Adrenal gland (tissue), 12 donors: ENCODE measurements around the gene CRK. TPM values are rescaled to one million over a fixed set of nuclear protein-coding genes. Genes with fewer than 3 reads are reported as not detected.
A peak's percentile ranks its signal among the peaks of the same experiment; 100 is the strongest.

Experiments
- DNase-seq, 7 donors: peaks; one replicate each; pipeline ENCODE4 v3.0.0-alpha.2; 2019 to 2020
- H3K27ac ChIP-seq, 5 donors: fragments of 200-600 bp; sonication (generic) in 4 of 5; 1 replicate in 3 of 5; 2 replicates in 2 of 5; pipeline versions ENCODE4 v1.5.1 to v1.8.0; 2016 to 2020; ENCODE audit warnings: mild to moderate bottlenecking in 1 of 5
- H3K27me3 ChIP-seq: fragments of 200-600 bp; 2 replicates; pipeline ENCODE4 v1.8.0; 2021
- H3K36me3 ChIP-seq, 2 donors: fragments of 200-600 bp; replicated peaks in 1 of 2; 1 replicate in 1 of 2; 2 replicates in 1 of 2; pipeline versions ENCODE4 v1.5.1 to v1.8.0; 2018 to 2022
- H3K4me1 ChIP-seq, 2 donors: fragments of 200-600 bp; replicated peaks in 1 of 2; 1 replicate in 1 of 2; 2 replicates in 1 of 2; pipeline versions ENCODE4 v1.5.1 to v1.8.0; 2018 to 2021
- H3K4me3 ChIP-seq, 4 donors: fragments of 200-600 bp; sonication (generic) in 3 of 4; one replicate each; pipeline ENCODE4 v1.5.1; 2016 to 2018
- H3K9me3 ChIP-seq, 3 donors: fragments of 200-600 bp; sonication (generic) in 1 of 3; replicated peaks in 1 of 3; 1 replicate in 2 of 3; 2 replicates in 1 of 3; pipeline versions ENCODE4 v1.5.1 to v1.8.0; 2016 to 2021
- POLR2A ChIP-seq, 2 donors: fragments of 450-650 bp; IDR thresholded peaks; one replicate each; pipeline ENCODE4 v1.6.1; 2017; ENCODE audit warnings: antibody characterized with exemption in 2 of 2, mild to moderate bottlenecking in 2 of 2, moderate library complexity in 1 of 2
- WGBS, 4 donors: extraction: QIAGEN DNeasy Blood & Tissue Kit in 2 of 4; methylation state at CpG; one replicate each; pipeline versions ENCODE4 v1.1.5 to v1.1.7; 2013 to 2017; 5-methylcytosine and 5-hydroxymethylcytosine counted together
- intact Hi-C, 2 donors: fragments of 100-400 bp; cut with DNase I; formaldehyde crosslinking; loops; one replicate each; pipeline versions ENCODE4 v1.14.1 to v1.15.0; 2022 to 2023
- polyA plus RNA-seq, 3 donors: library from polyadenylated mRNA; stranded (reverse); fragments of 200-250 nt in 2 of 3; fragments of 350-450 nt in 1 of 3; fragmentation: Illumina TruSeq in 1 of 3; extraction: RNeasy Lipid Tissue Mini Kit (QIAGEN cat#74804) in 1 of 3; gene quantifications; one replicate each; pipeline ENCODE4 v1.2.3, GENCODE V29; 2013 to 2014
- total RNA-seq, 9 donors: library from RNA; depleted of rRNA in 4 of 9; stranded (reverse); fragments of >200 nt in 4 of 9; fragments of 120-200 nt in 1 of 9; fragmentation: NEBNext Ultra II Directional in 1 of 9; extraction: Animal tissue kit (Norgen Biotek cat#: 25700) in 1 of 9; gene quantifications; one replicate each; pipeline versions ENCODE4 v1.1.0 to v1.2.4, GENCODE V29; 2013 to 2023
- TF ChIP-seq, protein P1 (sequence below), 6 experiments: fragments of 450-650 bp in 4 of 6; fragments of 200-600 bp in 2 of 6; sonication (generic) in 1 of 6; IDR thresholded peaks; 1 replicate in 5 of 6; 2 replicates in 1 of 6; pipeline versions ENCODE4 v1.5.1 to v1.8.0; 2016 to 2021; ENCODE audit warnings: antibody characterized with exemption in 6 of 6, mild to moderate bottlenecking in 2 of 6, moderate library complexity in 1 of 6
- donor health status: healthy with polysubstance abuse.
- donor health status: Bipolar disorder and iron deficiency.
- donor health status: DM: yes; HTN: yes; CAD: no.
- donor health status: DM: no; HTN: no; CAD: no.
- donor health status: DM: no; HTN: no; CAD: no.
- donor health status: DM: yes; HTN: yes; CAD: no.

The CRK gene
- total and polyA plus RNA-seq, 12 donors = 20.3 to 80.6 (median 58.5) TPM

DNA sequence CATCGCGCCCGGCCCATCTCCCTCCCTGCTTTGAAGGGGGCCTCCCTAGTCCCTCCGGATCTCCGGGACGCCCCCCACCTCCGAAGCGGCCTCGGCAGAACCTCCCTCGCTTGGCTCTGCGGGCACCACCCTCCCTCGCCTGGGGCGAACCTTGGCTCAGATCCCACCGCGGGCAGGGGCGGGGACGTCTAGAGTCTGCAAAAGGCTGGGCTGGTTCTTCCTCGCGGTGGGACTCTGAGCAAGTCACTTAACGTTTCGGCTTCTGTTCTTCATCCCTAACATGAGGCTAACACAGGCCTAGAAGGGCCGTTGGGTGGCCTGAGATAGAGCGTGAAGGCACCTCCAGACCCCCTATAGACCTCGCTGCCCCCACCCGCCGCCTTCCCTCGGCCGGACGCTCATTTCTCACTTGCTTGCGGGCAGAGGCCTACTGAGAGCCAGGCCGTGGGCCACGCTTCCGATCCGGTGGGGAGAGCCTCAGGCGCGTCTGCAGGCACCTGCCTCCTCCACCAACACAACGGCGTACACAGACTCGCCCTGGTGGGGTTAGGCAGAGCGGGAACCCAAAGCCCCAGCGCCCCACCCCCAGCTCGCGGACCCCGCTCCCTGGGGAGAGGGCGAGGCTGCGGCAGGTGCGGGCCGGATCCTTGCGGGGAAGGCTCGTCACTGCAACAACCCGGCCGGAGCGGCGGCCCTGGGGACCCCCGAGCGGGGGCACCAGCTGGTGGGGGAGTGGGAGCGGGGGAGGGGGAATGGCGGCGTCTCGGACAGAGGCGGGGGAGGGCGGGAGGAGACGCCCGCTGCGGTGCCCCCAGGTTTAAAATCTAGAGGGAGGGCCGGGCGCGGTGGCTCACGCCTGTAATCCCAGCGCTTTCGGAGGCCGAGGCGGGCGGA lies 31.0 kb upstream of the CRK start:
- peaks cover 25 to 45% of the 10 kb centered on the region in 2 donors for H3K4me1 ChIP-seq
- no peaks in the 10 kb centered on the region for H3K9me3 ChIP-seq
- peak overlapping the region in 1 of 4 donors; percentile 81 for H3K4me3 ChIP-seq
- peak in 1 of 2 donors; percentile 8 for TF ChIP-seq POLR2A (IDR thresholded peaks at IDR 0.05)
- TF ChIP-seq, protein P1, sequence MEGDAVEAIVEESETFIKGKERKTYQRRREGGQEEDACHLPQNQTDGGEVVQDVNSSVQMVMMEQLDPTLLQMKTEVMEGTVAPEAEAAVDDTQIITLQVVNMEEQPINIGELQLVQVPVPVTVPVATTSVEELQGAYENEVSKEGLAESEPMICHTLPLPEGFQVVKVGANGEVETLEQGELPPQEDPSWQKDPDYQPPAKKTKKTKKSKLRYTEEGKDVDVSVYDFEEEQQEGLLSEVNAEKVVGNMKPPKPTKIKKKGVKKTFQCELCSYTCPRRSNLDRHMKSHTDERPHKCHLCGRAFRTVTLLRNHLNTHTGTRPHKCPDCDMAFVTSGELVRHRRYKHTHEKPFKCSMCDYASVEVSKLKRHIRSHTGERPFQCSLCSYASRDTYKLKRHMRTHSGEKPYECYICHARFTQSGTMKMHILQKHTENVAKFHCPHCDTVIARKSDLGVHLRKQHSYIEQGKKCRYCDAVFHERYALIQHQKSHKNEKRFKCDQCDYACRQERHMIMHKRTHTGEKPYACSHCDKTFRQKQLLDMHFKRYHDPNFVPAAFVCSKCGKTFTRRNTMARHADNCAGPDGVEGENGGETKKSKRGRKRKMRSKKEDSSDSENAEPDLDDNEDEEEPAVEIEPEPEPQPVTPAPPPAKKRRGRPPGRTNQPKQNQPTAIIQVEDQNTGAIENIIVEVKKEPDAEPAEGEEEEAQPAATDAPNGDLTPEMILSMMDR (IDR thresholded peaks at IDR 0.05) = no peak
- no peaks in the 10 kb centered on the region for H3K27me3 ChIP-seq
- intact Hi-C loops = no loop called here
- WGBS, 4 donors = 26 to 38% (median 28%) methylated on average over 29 to 74 of the region's 74 CpGs
- H3K27ac ChIP-seq = peak overlapping the region in 4 of 5 donors; percentile 82 to 97 (median 86)
- peak; percentile 56 to 78 (median 61) for DNase-seq
- peaks cover 0 to under 1% of the 10 kb centered on the region in 2 donors for H3K36me3 ChIP-seq

DNA sequence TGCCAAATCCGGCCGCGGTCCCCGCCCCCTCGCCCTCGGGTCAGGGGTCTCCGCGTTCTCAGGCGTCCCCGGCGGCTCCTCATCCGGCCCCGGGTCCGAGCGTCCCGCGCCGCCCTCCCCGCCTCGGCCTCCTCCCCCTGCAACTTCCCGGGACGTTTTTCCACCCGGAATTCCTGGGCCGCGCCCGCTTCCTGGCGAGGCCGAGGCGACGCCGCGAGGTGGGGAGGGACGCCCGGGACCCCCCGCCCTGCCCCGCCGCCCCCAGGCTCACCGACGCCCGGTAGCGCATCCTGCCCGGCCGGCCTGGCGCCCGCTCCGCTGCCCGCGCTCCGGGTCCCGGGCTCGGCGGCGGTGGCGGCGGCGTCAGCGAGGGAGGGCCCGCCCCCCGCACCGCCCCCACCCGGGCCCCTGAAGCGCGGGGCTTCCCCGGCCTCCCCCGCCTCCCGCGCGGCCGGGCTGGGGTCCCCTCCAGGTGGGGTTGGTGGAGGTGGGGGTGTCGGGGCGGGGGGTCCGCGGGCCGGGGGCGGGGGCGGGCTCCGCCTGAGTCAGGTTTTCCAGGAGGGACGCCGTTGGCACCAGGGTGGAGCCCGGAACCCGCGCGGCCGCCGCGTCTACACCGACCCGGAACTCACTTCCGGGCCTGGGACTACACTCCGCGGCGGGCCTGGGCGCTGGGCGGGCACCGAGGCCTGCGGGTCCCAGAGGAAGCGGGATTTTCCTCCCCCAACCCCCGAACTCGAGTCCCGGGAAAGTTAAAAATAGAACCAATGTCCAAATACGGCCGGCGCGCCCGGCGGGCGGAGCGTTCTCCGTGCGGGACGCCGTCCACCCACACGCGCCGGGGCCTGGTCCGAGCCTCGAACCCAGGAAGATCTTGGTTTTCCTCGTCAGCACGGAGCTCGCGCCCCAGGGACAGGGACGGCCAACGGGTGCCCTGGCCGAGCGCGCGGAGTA lies 29.7 kb upstream of the CRK start:
- intact Hi-C loops = no loop called here
- no peaks in the 10 kb centered on the region for H3K9me3 ChIP-seq
- peaks cover 0 to 11% of the 10 kb centered on the region in 2 donors for H3K36me3 ChIP-seq
- peak overlapping the region in 4 of 5 donors; percentile 69 to 97 (median 86) for H3K27ac ChIP-seq
- WGBS, 4 donors = 2 to 10% (median 3%) methylated on average over 23 to 125 of the region's 127 CpGs
- peak overlapping the region in 3 of 4 donors; percentile 18 to 81 (median 55) for H3K4me3 ChIP-seq
- TF ChIP-seq, protein P1 (IDR thresholded peaks at IDR 0.05) = no peak
- peak in 1 of 2 donors; percentile 36 for TF ChIP-seq POLR2A (IDR thresholded peaks at IDR 0.05)
- no peaks in the 10 kb centered on the region for H3K27me3 ChIP-seq
- DNase-seq = peak; percentile 54 to 75 (median 67)
- peaks cover 22 to 42% of the 10 kb centered on the region in 2 donors for H3K4me1 ChIP-seq

DNA sequence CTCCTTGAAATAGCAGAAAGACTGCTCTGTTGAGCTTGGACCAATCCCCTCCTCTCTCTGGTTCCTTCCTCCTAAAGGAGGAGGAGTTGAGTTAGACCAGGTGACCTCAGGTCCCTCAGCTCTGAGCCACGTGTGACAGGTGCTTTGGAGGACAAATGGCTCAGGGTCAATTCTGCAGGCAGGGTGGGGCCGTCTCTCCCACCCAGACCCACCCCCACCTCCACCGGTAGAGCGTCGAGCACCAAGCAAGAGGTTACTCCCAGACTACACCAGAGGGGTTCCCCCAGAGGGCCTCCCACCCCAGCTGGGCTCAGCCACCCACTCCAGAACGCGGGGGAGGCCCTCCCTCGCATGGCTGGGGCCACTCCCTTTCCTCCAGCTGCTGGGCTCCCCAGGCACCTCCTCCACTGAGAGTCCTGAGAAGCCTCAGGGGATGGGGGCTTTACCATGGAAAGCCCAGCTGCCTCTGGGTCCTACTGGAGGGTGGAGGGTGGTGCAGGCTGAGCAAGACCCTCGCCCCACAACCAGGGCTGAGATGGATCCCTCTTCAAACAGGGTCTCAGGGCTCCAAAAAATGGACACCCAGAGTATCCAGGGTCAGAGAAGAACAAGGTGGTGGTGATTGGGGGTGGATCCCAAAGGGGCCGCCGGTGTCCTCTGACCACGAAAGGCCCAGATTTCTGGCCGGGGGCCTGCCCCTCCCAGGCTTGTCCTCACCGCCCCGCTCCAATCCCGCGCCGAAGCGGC lies 28.8 kb upstream of the CRK start:
- TF ChIP-seq, protein P1 (IDR thresholded peaks at IDR 0.05) = peak in 3 of 6 experiments; percentile 10 to 15 (median 11)
- no peak for TF ChIP-seq POLR2A (IDR thresholded peaks at IDR 0.05)
- H3K9me3 ChIP-seq = no peaks in the 10 kb centered on the region
- no peaks in the 10 kb centered on the region for H3K27me3 ChIP-seq
- peak in 4 of 7 donors; percentile 25 to 49 (median 41) for DNase-seq
- H3K4me3 ChIP-seq = peak overlapping the region in 2 of 4 donors; percentile 55 to 81
- whole genome bisulfite sequencing, 4 donors = 2 to 14% (median 7%) methylated on average over 2 to 19 of the region's 19 CpGs
- H3K36me3 ChIP-seq = peaks cover 0 to 20% of the 10 kb centered on the region in 2 donors
- H3K4me1 ChIP-seq = peaks cover 20 to 37% of the 10 kb centered on the region in 2 donors
- peak overlapping the region in 4 of 5 donors; percentile 59 to 97 (median 86) for H3K27ac ChIP-seq
- intact Hi-C loops = no loop called here
